ENCODE results near the gene TMEM218.

The TMEM218 gene

DNA sequence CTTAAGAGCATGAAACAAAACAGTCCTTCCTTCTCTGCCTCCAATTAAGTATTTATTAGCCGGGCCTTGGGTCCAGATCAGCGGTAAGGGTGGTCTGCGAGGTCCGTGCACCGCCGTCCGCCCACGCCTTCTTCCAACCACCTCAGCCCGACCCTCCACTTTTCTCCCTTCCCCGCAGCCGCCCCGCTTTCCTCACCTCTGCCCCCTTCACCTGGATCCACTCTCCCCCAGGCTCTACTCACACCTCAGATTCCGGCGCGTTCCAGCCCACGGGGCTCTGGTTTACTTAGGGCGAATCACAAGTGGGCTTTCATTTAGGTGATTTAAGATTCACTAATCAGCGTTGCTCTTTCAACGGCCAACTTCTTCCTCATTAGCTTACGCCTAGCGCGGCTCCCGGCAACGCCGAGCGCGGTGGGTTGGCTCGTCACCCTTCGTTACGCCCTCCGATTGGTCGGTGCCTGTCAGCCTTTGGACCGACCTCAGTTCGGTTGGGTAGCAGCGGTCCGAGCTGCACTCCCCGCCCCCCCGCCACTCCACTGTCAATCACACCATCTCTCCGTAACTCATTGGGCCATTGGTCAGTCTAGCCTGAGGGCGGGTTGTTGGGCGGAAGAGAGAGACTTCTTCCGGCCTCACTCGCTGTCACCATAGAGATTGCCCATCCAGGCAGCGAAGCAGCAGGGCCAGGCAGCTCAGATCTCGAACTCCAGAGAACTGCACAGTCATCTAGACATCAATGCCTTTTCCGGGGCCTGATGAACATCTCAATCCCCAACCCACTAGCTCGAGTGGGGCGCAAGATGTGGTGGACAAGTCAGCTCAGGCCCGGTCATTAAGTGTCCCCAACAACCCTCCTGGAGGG is at the start of gene TMEM218:
TSS of gene TMEM218 (minus strand) at position 284 of the 865 bp plus-strand sequence. CDS start 9,385 bp downstream, outside the sequence.
- H3K27ac ChIP-seq = peak within 1 kb of the TSS; percentile 78
- no peak for TF ChIP-seq Cebpa-rat (IDR thresholded peaks at IDR 0.05)
- H3K9me3 ChIP-seq = peaks cover 10% of the 10 kb centered on the region; the same call in 1 of the 2 replicates
- no peaks in the 10 kb centered on the region for H4K20me1 ChIP-seq
- no peaks in the 10 kb centered on the region for H3K36me3 ChIP-seq
- peak within 1 kb of the TSS; percentile 92 for H3K4me3 ChIP-seq
- H3K4me1 ChIP-seq = peaks cover 16% of the 10 kb centered on the region
- peak within 1 kb of the TSS; percentile 90 for H3K4me2 ChIP-seq
- H3K27me3 ChIP-seq = no peaks in the 10 kb centered on the region
- H3K9ac ChIP-seq = peak within 1 kb of the TSS; percentile 85

- H3K27me3 ChIP-seq = peaks cover 32% of the 10 kb centered on the region
- TF ChIP-seq Cebpa-rat (IDR thresholded peaks at IDR 0.05) = no peak
Measured at GRCh38 chr11:125157953-125158680, 46.7 kb upstream of the TMEM218 start.

GRCh38 chr11:125157118-125157733 is 45.8 kb upstream of the TMEM218 start:
- Histone ChIP-seq H3K4me1 (no peaks in the 10 kb centered on the region), H4K20me1 (no peaks in the 10 kb centered on the region)
- TF ChIP-seq Cebpa-rat (IDR thresholded peaks at IDR 0.05) = no peak

More at GRCh38 chr11:125157953-125158680, 46.7 kb upstream of the TMEM218 start:
- Histone ChIP-seq H3K9ac (no peak overlapping the region), H3K4me3 (no peak overlapping the region), H3K4me1 (no peaks in the 10 kb centered on the region), H3K4me2 (no peak overlapping the region), H3K9me3 (no peaks in the 10 kb centered on the region), H4K20me1 (peaks cover under 1% of the 10 kb centered on the region; the same call in 1 of the 2 replicates), H3K27ac (no peak overlapping the region), H3K36me3 (no peaks in the 10 kb centered on the region)

DNA sequence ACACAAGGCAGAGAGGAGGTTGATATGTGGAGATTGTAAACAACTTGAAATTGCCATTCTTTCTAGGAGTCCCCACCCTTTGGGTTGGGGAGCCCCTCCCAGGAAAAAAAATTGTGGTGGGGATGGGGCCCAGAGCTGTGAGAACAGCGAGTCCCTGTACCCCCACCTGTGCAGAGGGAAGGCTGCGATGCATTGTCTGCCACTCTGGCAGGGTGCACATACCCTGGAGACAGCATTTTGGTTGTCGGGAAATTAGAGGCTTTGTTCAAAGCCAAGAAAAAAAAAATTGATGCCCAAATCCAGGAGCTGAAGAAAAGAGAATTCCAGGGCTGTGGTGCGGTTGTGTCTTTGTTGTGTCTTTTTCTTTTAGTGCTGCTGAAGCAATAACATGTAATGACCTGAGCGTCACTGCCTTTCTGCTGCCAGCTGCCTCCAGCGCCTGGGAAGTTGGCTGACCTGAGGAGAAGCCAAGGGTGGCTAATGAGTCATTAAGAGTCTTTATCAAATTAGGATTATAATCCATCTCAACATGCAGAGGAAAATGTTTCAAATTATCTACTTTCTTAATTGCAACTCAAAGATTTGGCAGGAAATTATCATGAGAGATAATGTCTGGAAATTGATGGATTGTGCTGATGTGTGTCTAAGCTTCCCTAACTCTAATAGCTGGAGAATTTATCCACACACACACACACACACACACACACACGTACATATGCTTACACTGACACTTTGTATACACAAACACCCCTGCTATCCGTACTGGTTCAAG is 45.1 kb upstream of the TMEM218 start:
- TF ChIP-seq Cebpa-rat (IDR thresholded peaks at IDR 0.05) = no peak
- no peaks in the 10 kb centered on the region for H3K36me3 ChIP-seq
- no peaks in the 10 kb centered on the region for H3K4me1 ChIP-seq
- no peaks in the 10 kb centered on the region for H3K9me3 ChIP-seq
- no peak overlapping the region for H3K27ac ChIP-seq
- no peaks in the 10 kb centered on the region for H4K20me1 ChIP-seq
- no peak overlapping the region for H3K9ac ChIP-seq
- peaks cover 16% of the 10 kb centered on the region; the same call in 1 of the 2 replicates for H3K27me3 ChIP-seq
- no peak overlapping the region for H3K4me2 ChIP-seq
- H3K4me3 ChIP-seq = no peak overlapping the region

More at GRCh38 chr11:125157118-125157733, 45.8 kb upstream of the TMEM218 start:
- H3K36me3 ChIP-seq = no peaks in the 10 kb centered on the region
- no peak overlapping the region for H3K4me2 ChIP-seq
- H3K27me3 ChIP-seq = peaks cover 23% of the 10 kb centered on the region
- H3K9me3 ChIP-seq = no peaks in the 10 kb centered on the region
- no peak overlapping the region for H3K9ac ChIP-seq
- no peak overlapping the region for H3K4me3 ChIP-seq
- H3K27ac ChIP-seq = no peak overlapping the region

DNA sequence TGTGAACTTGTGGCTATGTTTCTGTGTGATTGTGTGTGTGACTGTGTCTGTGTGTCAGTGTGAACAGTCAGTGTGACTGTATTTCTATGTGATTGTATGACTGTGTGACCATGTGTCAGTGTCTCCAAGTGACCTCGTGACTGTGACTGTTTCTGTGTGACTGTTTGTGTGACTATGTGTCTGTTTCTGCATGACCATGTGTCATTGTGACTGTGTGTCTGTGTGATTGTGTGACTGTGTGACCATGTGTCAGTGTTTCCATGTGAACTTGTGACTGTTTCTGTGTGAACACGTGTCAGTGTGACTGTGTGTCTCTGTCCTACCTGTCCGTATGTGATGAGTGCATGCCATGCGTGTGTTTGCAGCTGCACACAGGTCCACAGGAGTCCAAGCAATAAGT is 44.3 kb upstream of the TMEM218 start:
- Histone ChIP-seq H3K4me1 (no peaks in the 10 kb centered on the region), H3K27me3 (peaks cover 10% of the 10 kb centered on the region; the same call in 1 of the 2 replicates)

DNA sequence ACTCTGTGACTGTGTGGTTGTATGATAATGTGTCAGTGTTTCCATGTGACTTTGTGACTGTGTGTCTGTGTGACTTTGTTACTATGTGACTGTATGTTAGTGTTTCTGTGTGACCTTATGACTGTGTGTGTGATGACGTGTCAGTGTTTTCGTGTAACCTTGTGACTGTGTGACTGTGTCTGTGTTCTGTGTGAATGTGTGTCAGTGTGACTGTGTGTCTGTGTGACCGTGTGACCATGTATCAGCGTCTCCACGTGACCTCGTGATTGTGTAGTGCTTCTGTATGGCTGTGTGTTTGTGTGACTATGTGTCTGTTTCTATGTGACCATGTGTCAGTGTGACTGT is 43.6 kb upstream of the TMEM218 start:
- Histone ChIP-seq H3K4me2 (no peak overlapping the region), H3K4me1 (no peaks in the 10 kb centered on the region), H3K9me3 (no peaks in the 10 kb centered on the region), H3K9ac (no peak overlapping the region), H4K20me1 (no peaks in the 10 kb centered on the region), H3K4me3 (no peak overlapping the region), H3K27me3 (peaks cover 3% of the 10 kb centered on the region; the same call in 1 of the 2 replicates), H3K36me3 (no peaks in the 10 kb centered on the region), H3K27ac (no peak overlapping the region)
- TF ChIP-seq Cebpa-rat (IDR thresholded peaks at IDR 0.05) = no peak

More for the DNA sequence above, 44.3 kb upstream of the TMEM218 start:
- Histone ChIP-seq H3K27ac (no peak overlapping the region), H3K4me3 (no peak overlapping the region), H4K20me1 (no peaks in the 10 kb centered on the region), H3K9me3 (no peaks in the 10 kb centered on the region), H3K4me2 (no peak overlapping the region), H3K9ac (no peak overlapping the region), H3K36me3 (no peaks in the 10 kb centered on the region)
- TF ChIP-seq Cebpa-rat (IDR thresholded peaks at IDR 0.05) = no peak

DNA sequence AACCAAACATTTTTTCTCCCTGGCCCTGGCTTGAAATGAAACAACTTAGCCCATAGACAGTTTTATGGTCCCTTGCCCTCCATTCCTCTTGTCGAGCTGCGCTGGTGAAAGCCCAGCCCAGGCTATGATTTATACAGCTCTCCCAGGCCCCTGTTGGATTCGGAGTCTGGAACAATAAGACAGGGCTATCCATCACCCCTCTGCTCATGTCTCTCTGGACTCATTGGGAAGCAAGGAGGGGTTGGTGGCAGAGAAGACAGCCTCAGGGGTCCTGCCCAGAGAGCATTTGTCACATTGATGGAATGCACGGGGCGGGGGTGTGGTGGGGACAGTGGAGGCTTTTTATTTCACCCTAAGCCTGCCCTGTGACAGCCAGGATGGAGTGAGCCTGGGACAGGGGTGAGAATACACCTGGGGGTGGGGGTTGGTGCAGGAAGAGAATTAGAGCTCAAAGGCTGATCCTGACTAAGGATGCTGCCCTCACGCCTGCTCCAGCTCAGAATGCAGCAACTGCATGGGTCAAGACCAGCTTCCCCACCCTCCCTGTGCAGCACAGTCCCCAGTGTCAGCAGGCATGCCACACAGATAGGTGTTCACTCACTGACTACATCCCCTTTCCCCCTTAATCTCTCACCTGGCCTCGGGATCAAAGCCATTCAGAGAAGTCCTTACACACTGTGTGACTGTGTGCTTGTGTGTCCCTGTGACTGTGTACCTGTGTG is 43.1 kb upstream of the TMEM218 start:
- Histone ChIP-seq H3K9me3 (no peaks in the 10 kb centered on the region), H3K27ac (no peak overlapping the region), H3K9ac (no peak overlapping the region), H3K36me3 (no peaks in the 10 kb centered on the region), H3K4me1 (no peaks in the 10 kb centered on the region), H3K4me2 (no peak overlapping the region), H3K27me3 (no peaks in the 10 kb centered on the region), H4K20me1 (no peaks in the 10 kb centered on the region), H3K4me3 (no peak overlapping the region)
- TF ChIP-seq Cebpa-rat (IDR thresholded peaks at IDR 0.05) = no peak

GRCh38 chr11:125153837-125154236 is 42.4 kb upstream of the TMEM218 start:
- Histone ChIP-seq H4K20me1 (no peaks in the 10 kb centered on the region), H3K36me3 (no peaks in the 10 kb centered on the region), H3K4me3 (no peak overlapping the region), H3K27ac (no peak overlapping the region), H3K4me1 (no peaks in the 10 kb centered on the region), H3K27me3 (no peaks in the 10 kb centered on the region), H3K4me2 (no peak overlapping the region), H3K9ac (no peak overlapping the region), H3K9me3 (no peaks in the 10 kb centered on the region)
- TF ChIP-seq Cebpa-rat (IDR thresholded peaks at IDR 0.05) = no peak

- no peaks in the 10 kb centered on the region for H3K36me3 ChIP-seq
- H3K4me1 ChIP-seq = no peaks in the 10 kb centered on the region
- TF ChIP-seq Cebpa-rat (IDR thresholded peaks at IDR 0.05) = no peak
- H3K9ac ChIP-seq = no peak overlapping the region
- H3K4me2 ChIP-seq = no peak overlapping the region
- no peak overlapping the region for H3K4me3 ChIP-seq
- H3K9me3 ChIP-seq = no peaks in the 10 kb centered on the region
- no peaks in the 10 kb centered on the region for H3K27me3 ChIP-seq
- H4K20me1 ChIP-seq = no peaks in the 10 kb centered on the region
- no peak overlapping the region for H3K27ac ChIP-seq
Measured at GRCh38 chr11:125148743-125149142, 37.3 kb upstream of the TMEM218 start.
